ENCODE measurements around the gene WNT11. TPM values are rescaled to one million over a fixed set of nuclear protein-coding genes. Genes with fewer than 3 reads are reported as not detected.

WNT11 gene
- total and polyA plus RNA-seq, 12 donors = 5.1 to 12.0 (median 7.7) TPM

GRCh38 chr11:76210931-76211851 is 4.9 kb upstream of the WNT11 start:
- H3K27me3 ChIP-seq = peaks cover 0 to 76% (median 0%) of the 10 kb centered on the region in 7 donors
- no peaks in the 10 kb centered on the region for H3K9me3 ChIP-seq
- DNase-seq = peak in 1 of 2 donors; percentile 6
- peaks cover 2 to 44% (median 33%) of the 10 kb centered on the region in 9 donors for H3K4me1 ChIP-seq
- TF ChIP-seq CTCF (IDR thresholded peaks at IDR 0.05) = no peak
- intact Hi-C loops (cut with DNase I) = loop anchor here in 2 of 10 donors (2.0 to 10.0 kb wide), 2 partner anchors 24 to 484 kb away; no protein-coding TSS in a partner anchor
- peak overlapping the region in 5 of 10 donors; percentile 20 to 77 (median 71) for H3K27ac ChIP-seq
- peak overlapping the region in 9 of 10 donors; percentile 51 to 83 (median 70) for H3K4me3 ChIP-seq
- 41 to 45% methylated on average over 35 of the region's 35 CpGs for WGBS, 2 donors
- ATAC-seq = no peak
- H3K36me3 ChIP-seq = no peaks in the 10 kb centered on the region

GRCh38 chr11:76209973-76210930 is 4.0 kb upstream of the WNT11 start:
- Histone ChIP-seq H3K27me3 (peaks cover 0 to 86% (median 0%) of the 10 kb centered on the region in 7 donors), H3K36me3 (no peaks in the 10 kb centered on the region), H3K27ac (peak overlapping the region in 9 of 10 donors; percentile 26 to 79 (median 62)), H3K4me3 (peak overlapping the region; percentile 45 to 83 (median 70)), H3K4me1 (peaks cover 2 to 52% (median 40%) of the 10 kb centered on the region in 9 donors), H3K9me3 (no peaks in the 10 kb centered on the region)
- no peak for TF ChIP-seq CTCF (IDR thresholded peaks at IDR 0.05)
- peak in 6 of 8 donors; percentile 8 to 53 (median 36) for ATAC-seq
- intact Hi-C loops (cut with DNase I) = loop anchor here in 9 of 10 donors (2.0 to 10.0 kb wide), 11 partner anchors 25 to 485 kb away; partner anchors contain the start of genes EMSY (in 1 of the 9), GVQW3 (in 1 of the 9) and THAP12 (in 1 of the 9)
- peak; percentile 56 to 79 for DNase-seq
- WGBS, 2 donors = 0 to 1% methylated on average over 99 to 111 of the region's 111 CpGs

- Histone ChIP-seq H3K27me3 (peaks cover 0 to 94% (median 2%) of the 10 kb centered on the region in 7 donors), H3K9me3 (no peaks in the 10 kb centered on the region), H3K27ac (peak overlapping the region in 9 of 10 donors; percentile 16 to 79 (median 64)), H3K4me3 (peak overlapping the region; percentile 45 to 83 (median 70)), H3K36me3 (no peaks in the 10 kb centered on the region), H3K4me1 (peaks cover 2 to 52% (median 40%) of the 10 kb centered on the region in 9 donors)
- ATAC-seq (peak in 5 of 8 donors; percentile 3 to 14 (median 7)), DNase-seq (peak in 1 of 2 donors; percentile 58)
- intact Hi-C loops (cut with DNase I) = loop anchor here in 9 of 10 donors (2.0 to 10.0 kb wide), 10 partner anchors 25 to 475 kb away; partner anchors contain the start of genes EMSY (in 1 of the 9), GVQW3 (in 1 of the 9) and THAP12 (in 1 of the 9)
- no peak for TF ChIP-seq CTCF (IDR thresholded peaks at IDR 0.05)
- 1% methylated on average over 52 to 61 of the region's 61 CpGs for WGBS, 2 donors
These were observed 3.2 kb upstream of the WNT11 start for GRCh38 chr11:76209375-76209972.
